Common myeloid progenitor, CD34-positive (primary cell): ENCODE data around the gene POU2AF2.
"Not testable (repeated sequence)": the region's sequence is repeated elsewhere in the genome, so short reads cannot be mapped to it uniquely, and the experiment has no call there.

Source experiments
- CTCF ChIA-PET: fragments of 350-600 bp; sonication (Branson Sonifier 250); formaldehyde crosslinking; loops from one replicate; lab custom pipeline; 2021; ENCODE audit warnings: antibody characterized with exemption; lab: Charles Lee
- POLR2A ChIA-PET: fragments of 350-600 bp; sonication (Branson Sonifier 250); formaldehyde crosslinking; loops from one replicate; lab custom pipeline; 2021; ENCODE audit warnings: antibody characterized with exemption; lab: Charles Lee
- DNase-seq, 3 donors: peaks; one replicate each; pipeline versions ENCODE4 v3.0.0 to v3.0.0-alpha.2; 2013
- H3K27ac ChIP-seq, 2 experiments: 1 replicate in 1 of 2; 2 replicates in 1 of 2; pipeline ENCODE4 v1.7.0; 2013; ENCODE audit warnings: inconsistent platforms in 2 of 2, low read length in 2 of 2, mild to moderate bottlenecking in 2 of 2, low read depth in 1 of 2, moderate library complexity in 1 of 2; ENCODE audit not compliant: severe bottlenecking in 2 of 2, insufficient read depth in 1 of 2, poor library complexity in 1 of 2
- H3K27me3 ChIP-seq, 5 experiments: replicated peaks in 2 of 5; 1 replicate in 3 of 5; 2 replicates in 2 of 5; pipeline versions ENCODE4 v1.6.1 to v1.7.0; 2013; ENCODE audit warnings: low read length in 4 of 5, mild to moderate bottlenecking in 2 of 5, moderate library complexity in 2 of 5, inconsistent platforms in 1 of 5; ENCODE audit not compliant: insufficient read depth in 5 of 5, control insufficient read depth in 4 of 5
- H3K36me3 ChIP-seq, 4 experiments: 1 replicate in 2 of 4; 2 replicates in 2 of 4; pipeline versions ENCODE4 v1.6.1 to v1.7.0; 2013; ENCODE audit warnings: low read length in 3 of 4, control low read depth in 1 of 4, mild to moderate bottlenecking in 1 of 4; ENCODE audit not compliant: control insufficient read depth in 4 of 4, insufficient read depth in 4 of 4
- H3K4me1 ChIP-seq, 4 experiments: 1 replicate in 3 of 4; 2 replicates in 1 of 4; pipeline versions ENCODE4 v1.6.1 to v1.7.1; 2013; ENCODE audit warnings: low read length in 3 of 4, mild to moderate bottlenecking in 3 of 4, control low read depth in 1 of 4, inconsistent platforms in 1 of 4, moderate library complexity in 1 of 4; ENCODE audit not compliant: control insufficient read depth in 4 of 4, insufficient read depth in 4 of 4; ENCODE audit errors: control extremely low read depth in 1 of 4
- H3K4me3 ChIP-seq, 7 experiments: 1 replicate in 4 of 7; 2 replicates in 3 of 7; pipeline versions ENCODE4 v1.5.1 to v1.7.0; 2013; ENCODE audit warnings: mild to moderate bottlenecking in 7 of 7, low read length in 6 of 7, moderate library complexity in 6 of 7, inconsistent platforms in 2 of 7, low read depth in 2 of 7, control low read depth in 1 of 7; ENCODE audit not compliant: insufficient read depth in 4 of 7, control insufficient read depth in 1 of 7; ENCODE audit errors: extremely low read depth in 1 of 7
- H3K9me3 ChIP-seq, 5 experiments: 1 replicate in 4 of 5; 2 replicates in 1 of 5; pipeline versions ENCODE4 v1.6.1 to v1.7.1; 2013; ENCODE audit warnings: low read length in 4 of 5, mild to moderate bottlenecking in 2 of 5, inconsistent platforms in 1 of 5, low read depth in 1 of 5, moderate library complexity in 1 of 5; ENCODE audit not compliant: control insufficient read depth in 4 of 5, insufficient read depth in 2 of 5; ENCODE audit errors: control extremely low read depth in 1 of 5
- WGBS: methylation state at CpG from one replicate; pipeline ENCODE4 v1.1.5; 2013; ENCODE audit not compliant: insufficient coverage; 5-methylcytosine and 5-hydroxymethylcytosine counted together

Gene POU2AF2

DNA sequence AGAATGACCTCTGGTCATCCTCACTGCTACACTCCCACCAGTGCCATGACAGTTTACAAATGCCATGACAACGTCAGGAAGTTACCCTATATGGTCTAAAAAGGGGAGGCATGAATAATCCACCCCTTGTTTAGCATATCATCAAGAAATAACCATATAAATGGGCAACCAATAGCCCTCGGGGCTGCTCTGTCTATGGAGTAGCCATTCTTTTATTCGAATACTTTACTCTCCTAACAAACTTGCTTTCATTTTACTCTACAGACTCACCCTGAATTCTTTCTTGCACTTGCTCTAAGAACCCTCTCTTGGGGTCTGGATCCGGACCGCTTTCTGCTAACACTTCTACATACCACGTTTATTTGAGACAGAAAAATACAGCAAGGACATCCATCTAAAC lies 74.7 kb downstream of the POU2AF2 start:
- DNase-seq, H3K4me1 ChIP-seq, H3K9me3 ChIP-seq, CTCF ChIA-PET, POLR2A ChIA-PET, H3K4me3 ChIP-seq, H3K36me3 ChIP-seq, H3K27ac ChIP-seq: not testable (repeated sequence)
- peaks cover 0 to 12% (median 0%) of the 10 kb centered on the region in 5 experiments for H3K27me3 ChIP-seq
- 79% methylated on average over 5 of the region's 6 CpGs for WGBS

DNA sequence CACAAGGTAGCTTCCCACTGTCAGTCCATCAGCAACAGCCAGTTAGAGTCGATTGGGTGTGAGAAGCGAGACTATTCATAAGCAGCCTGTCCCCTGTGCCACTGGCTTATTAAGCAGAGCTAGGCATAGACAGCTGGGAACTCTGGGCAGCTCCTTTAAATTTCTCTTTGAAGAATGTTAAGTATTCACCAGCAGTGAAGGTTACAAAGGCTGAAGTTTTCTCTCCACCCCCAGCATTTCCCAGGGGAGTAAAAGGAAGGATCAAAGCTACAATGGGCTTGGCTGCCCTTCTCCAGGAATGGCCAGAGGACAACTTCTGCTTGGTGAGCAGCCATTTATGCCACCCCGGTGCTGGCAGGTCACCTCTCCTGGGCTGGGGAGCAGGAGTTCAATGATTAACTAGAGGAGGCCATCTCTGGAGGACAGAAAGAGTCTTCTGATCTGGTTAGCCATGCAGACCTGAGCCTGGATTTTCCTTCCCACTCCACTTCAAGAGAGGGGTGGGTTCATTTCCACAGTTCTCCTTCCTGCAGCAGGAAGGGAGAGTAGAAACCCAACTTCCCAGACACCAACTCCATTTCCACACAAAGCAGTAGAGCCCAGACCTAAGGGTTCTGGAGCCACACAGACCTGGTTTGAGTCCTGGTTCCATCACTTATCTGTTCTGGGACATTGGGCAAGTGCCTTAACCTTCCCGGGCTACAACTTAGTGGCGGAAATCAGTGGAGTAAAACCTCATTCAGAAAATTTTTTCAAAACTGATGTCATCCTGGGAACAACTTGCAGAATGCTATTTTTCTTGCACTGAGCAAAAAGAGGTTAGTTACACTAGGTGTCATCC lies 75.4 kb downstream of the POU2AF2 start:
- POLR2A ChIA-PET, result no interaction called here
- CTCF ChIA-PET, result no interaction called here

DNA sequence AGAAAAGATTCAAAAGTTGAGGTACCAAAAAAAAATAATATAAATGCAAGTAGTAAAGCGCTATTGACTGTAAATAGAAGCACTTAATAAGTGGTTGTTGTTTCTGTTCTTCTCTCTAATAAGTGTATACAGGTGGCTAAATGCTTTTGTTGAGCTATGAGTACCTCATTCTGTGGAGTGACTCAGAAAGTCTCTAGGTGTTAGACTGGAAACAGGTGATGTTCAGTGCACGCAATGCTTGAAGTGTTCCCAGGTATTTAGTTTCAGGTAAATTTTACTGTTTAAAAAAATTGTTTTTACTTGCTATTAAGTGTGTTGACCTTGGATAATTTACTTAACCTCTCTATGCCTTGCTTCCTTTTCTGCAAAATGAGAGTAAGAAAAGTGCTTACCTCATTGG lies 77.0 kb downstream of the POU2AF2 start:
- H3K9me3 ChIP-seq, result no peaks in the 10 kb centered on the region
- 100% methylated on average over 1 of the region's 2 CpGs for WGBS
- no peak overlapping the region for H3K27ac ChIP-seq
- no peaks in the 10 kb centered on the region for H3K4me1 ChIP-seq
- no peak for DNase-seq
- H3K4me3 ChIP-seq, result no peak overlapping the region
- peaks cover 0 to 12% (median 0%) of the 10 kb centered on the region in 5 experiments for H3K27me3 ChIP-seq
- ChIA-PET POLR2A (no interaction called here), CTCF (no interaction called here)
- no peaks in the 10 kb centered on the region for H3K36me3 ChIP-seq

More for the DNA sequence above, 75.4 kb downstream of the POU2AF2 start:
- no peaks in the 10 kb centered on the region for H3K9me3 ChIP-seq
- no peak overlapping the region for H3K4me3 ChIP-seq
- no peaks in the 10 kb centered on the region for H3K36me3 ChIP-seq
- peaks cover 0 to 12% (median 0%) of the 10 kb centered on the region in 5 experiments for H3K27me3 ChIP-seq
- H3K4me1 ChIP-seq, result no peaks in the 10 kb centered on the region
- no peak overlapping the region for H3K27ac ChIP-seq
- no peak for DNase-seq
- 100% methylated on average over 5 of the region's 5 CpGs for WGBS

DNA sequence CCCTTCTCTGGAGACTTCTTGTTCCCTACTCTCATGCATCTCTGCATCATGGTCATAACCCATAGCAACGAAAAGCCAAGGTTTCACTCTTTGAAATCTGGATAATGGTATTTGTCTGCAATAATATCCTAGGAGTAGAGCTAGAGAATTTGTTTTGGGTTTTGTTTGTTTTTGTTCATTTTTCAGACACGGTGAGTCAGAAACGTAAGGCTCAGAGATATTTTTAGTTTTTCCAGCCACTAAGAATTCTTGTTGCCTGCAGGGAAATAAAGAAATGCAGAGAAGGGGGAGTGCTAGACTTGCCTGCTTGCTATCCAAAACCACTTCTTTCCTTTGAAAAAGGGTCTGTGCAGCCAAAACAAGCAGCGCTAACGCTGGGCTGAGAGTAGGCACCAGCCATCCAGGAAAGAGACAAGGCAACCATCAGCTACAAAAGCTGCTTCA lies 78.8 kb downstream of the POU2AF2 start:
- Histone ChIP-seq H3K9me3 (no peaks in the 10 kb centered on the region), H3K4me3 (no peak overlapping the region), H3K36me3 (no peaks in the 10 kb centered on the region), H3K27me3 (peaks cover 0 to 12% (median 0%) of the 10 kb centered on the region in 5 experiments), H3K27ac (no peak overlapping the region), H3K4me1 (no peaks in the 10 kb centered on the region)
- POLR2A ChIA-PET, result no interaction called here
- no CpG with 5 or more reads among the region's 5 CpGs for WGBS
- CTCF ChIA-PET, result no interaction called here
- no peak for DNase-seq

DNA sequence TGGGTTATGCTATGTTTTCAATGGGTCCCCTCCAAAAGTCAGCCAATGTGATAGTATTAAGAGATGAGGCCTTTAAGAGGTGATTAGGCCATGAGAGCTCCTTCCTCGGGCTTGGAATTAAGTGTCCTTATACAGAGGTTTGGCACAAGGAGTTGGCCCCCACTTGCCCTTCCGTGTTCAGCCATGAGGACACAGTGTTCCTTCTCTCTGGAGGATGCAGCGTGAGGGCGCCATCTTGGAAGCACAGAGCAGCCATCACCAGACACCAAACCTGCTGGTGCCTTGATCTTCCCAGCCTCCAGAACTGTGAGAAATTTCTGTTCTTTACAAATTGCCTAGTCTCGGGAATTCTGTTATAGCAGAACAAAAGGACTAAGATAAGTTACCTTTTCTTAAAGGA lies 79.7 kb downstream of the POU2AF2 start:
- WGBS, result 97% methylated on average over 4 of the region's 5 CpGs
- POLR2A ChIA-PET, result no interaction called here

DNA sequence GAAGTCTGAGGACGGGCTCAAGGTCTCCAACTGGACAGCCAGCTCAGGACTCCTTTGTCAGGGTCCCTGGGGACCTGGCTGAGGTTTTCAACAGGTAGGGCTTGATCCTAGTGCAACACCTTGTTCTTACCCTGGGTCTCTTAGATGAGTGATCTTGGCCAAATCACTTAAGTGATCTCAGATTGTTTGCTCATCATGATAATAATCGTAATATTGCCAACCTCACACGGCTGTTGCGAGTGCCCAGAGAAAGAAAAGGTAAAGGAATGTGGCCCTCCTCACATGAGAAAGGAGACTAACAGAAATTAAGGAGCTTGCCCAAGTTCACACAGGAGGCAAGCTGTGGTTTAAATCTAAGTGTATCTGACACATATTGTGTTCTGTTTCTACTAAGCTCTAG lies 81.3 kb downstream of the POU2AF2 start:
- no peak overlapping the region for H3K4me3 ChIP-seq
- CTCF ChIA-PET, result interaction anchor here (1.1 kb wide), 1 partner anchor 30 kb away, joined by 3 read pairs; no protein-coding TSS in a partner anchor

More for the DNA sequence above, 79.7 kb downstream of the POU2AF2 start:
- no peak for DNase-seq
- H3K4me3 ChIP-seq, result no peak overlapping the region
- no peaks in the 10 kb centered on the region for H3K36me3 ChIP-seq
- no peaks in the 10 kb centered on the region for H3K4me1 ChIP-seq
- H3K27me3 ChIP-seq, result peaks cover 0 to 12% (median 0%) of the 10 kb centered on the region in 5 experiments
- no peaks in the 10 kb centered on the region for H3K9me3 ChIP-seq
- CTCF ChIA-PET, result no interaction called here
- no peak overlapping the region for H3K27ac ChIP-seq

DNA sequence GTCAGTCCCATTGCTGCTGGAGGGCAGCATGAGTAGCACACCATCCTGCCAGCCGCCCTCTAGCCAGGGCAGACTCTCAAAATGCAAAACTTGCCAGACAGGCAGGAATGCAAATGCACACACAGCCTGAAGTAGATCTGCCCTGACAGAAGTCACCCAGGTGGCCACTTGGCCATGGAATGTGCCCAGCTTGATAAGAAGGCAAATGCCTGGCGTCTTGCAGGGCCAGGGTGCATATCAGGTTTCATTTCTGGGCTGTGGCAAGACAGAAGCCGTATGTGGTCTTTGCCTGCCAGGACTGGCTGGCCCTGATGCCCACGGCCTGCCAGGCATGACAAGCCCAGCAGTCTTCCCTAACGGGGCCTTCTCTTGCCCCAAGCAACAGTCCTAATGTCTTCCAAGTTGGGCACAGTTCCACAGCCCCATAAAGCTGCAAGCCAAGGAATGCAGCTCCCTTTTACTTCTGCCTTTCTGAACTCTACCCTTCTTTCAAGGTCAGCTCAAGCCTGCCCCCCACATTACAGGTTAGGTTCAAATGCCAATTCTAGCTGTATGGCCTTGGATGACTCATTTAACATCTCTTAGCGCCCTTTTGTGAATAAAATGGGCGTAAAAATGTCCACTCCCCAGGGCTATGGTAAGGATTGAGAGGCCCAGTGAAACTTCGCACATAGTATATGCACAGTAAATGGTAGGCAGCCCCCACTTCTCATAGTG lies 82.5 kb downstream of the POU2AF2 start:
- WGBS, result 85% methylated on average over 7 of the region's 8 CpGs
- no peaks in the 10 kb centered on the region for H3K4me1 ChIP-seq
- no peak overlapping the region for H3K4me3 ChIP-seq
- POLR2A ChIA-PET, result no interaction called here
- DNase-seq, result no peak
- no peaks in the 10 kb centered on the region for H3K36me3 ChIP-seq
- CTCF ChIA-PET, result interaction anchor here (0.7 kb wide), 1 partner anchor 9 kb away, joined by 3 read pairs; no protein-coding TSS in a partner anchor
- peaks cover 0 to 1% (median 0%) of the 10 kb centered on the region in 5 experiments for H3K27me3 ChIP-seq
- H3K27ac ChIP-seq, result no peak overlapping the region
- no peaks in the 10 kb centered on the region for H3K9me3 ChIP-seq

More for the DNA sequence above, 81.3 kb downstream of the POU2AF2 start:
- POLR2A ChIA-PET, result no interaction called here
- Histone ChIP-seq H3K27me3 (peaks cover 0 to 4% (median 0%) of the 10 kb centered on the region in 5 experiments), H3K9me3 (no peaks in the 10 kb centered on the region), H3K4me1 (no peaks in the 10 kb centered on the region), H3K27ac (no peak overlapping the region), H3K36me3 (no peaks in the 10 kb centered on the region)
- no peak for DNase-seq
- WGBS, result 92% methylated on average over 4 of the region's 4 CpGs
